ENCODE measurements around the gene FAM20B.

The FAM20B gene

GRCh38 chr1:179121159-179121938 lies 95.7 kb downstream of the FAM20B start:
- H3K4me3 ChIP-seq: no peak overlapping the region
- no peak overlapping the region for H3K27ac ChIP-seq

- Histone ChIP-seq H3K4me3 (no peak overlapping the region), H3K27ac (no peak overlapping the region)
Observed at GRCh38 chr1:179124873-179125272, 99.2 kb downstream of the FAM20B start.
